HCT116 (cell line): ENCODE results near the gene SF3B1. TPM values are rescaled to one million over a fixed set of nuclear protein-coding genes. Genes with fewer than 3 reads are reported as not detected.

Experiments used
- ATAC-seq: fragments of 200-7000 bp; cut with Tn5 transposase; 2 replicates; pipeline ENCODE4 v1.9.1; 2020; ENCODE audit warnings: mild to moderate bottlenecking, moderate library complexity
- BruUV-seq: library from RNA; stranded (reverse); fragments of 400-500 nt; replicated peaks from 2 replicates; lab custom pipeline; 2021; lab: Mats Ljungman, UMichigan
- CTCF ChIA-PET: fragments of 300-600 bp; sonication (Branson Sonifier 250); formaldehyde crosslinking; loops from one replicate; lab custom pipeline; 2021; ENCODE audit warnings: antibody characterized with exemption; lab: Charles Lee
- POLR2A ChIA-PET: fragments of 300-600, 350-600 bp; sonication (Branson Sonifier 250); formaldehyde crosslinking; loops from one replicate; lab custom pipeline; 2021; ENCODE audit warnings: antibody characterized with exemption; lab: Charles Lee
- RAD21 ChIA-PET, 2 experiments: fragments of 300-600 bp; sonication (Branson Sonifier 250); formaldehyde crosslinking; loops; one replicate each; lab custom pipeline; 2023; ENCODE audit warnings: low total read pairs in 2 of 2; ENCODE audit not compliant: uncharacterized antibody in 2 of 2, unreplicated experiment in 2 of 2, low non-redundant PET in 1 of 2; lab: Charles Lee
- DNase-seq: peaks from one replicate; pipeline ENCODE4 v3.0.0-alpha.2; 2010; ENCODE audit warnings: low read depth, low spot score
- H2AFZ ChIP-seq: fragments of 200-600 bp; shearing (Covaris generic), sonication (generic); 2 replicates; pipeline ENCODE4 v1.6.1; 2017; ENCODE audit warnings: low read depth, mixed run types, mixed read lengths, antibody characterized with exemption, low read length; ENCODE audit not compliant: poor library complexity, severe bottlenecking
- H3K27ac ChIP-seq: 2 replicates; pipeline ENCODE4 v1.5.1; 2012; ENCODE audit warnings: low read depth, low read length
- H3K27me3 ChIP-seq: fragments of 200-600 bp; sonication (generic); 2 replicates; pipeline ENCODE4 v1.6.1; 2016; ENCODE audit warnings: mixed run types, low read length, mixed read lengths; ENCODE audit not compliant: insufficient read depth
- H3K36me3 ChIP-seq, 2 experiments: fragments of 200-500 bp in 1 of 2; fragments of 200-600 bp in 1 of 2; sonication (Bioruptor generic) in 1 of 2; sonication (generic) in 1 of 2; 2 replicates each; pipeline versions ENCODE4 v1.5.1 to v1.6.1; 2014 to 2016; ENCODE audit warnings: low read length in 2 of 2, inconsistent platforms in 1 of 2, mixed read lengths in 1 of 2, mixed run types in 1 of 2; ENCODE audit not compliant: insufficient read depth in 2 of 2, control insufficient read depth in 1 of 2
- H3K4me1 ChIP-seq, 2 experiments: fragments of 200-600 bp in 1 of 2; sonication (generic) in 1 of 2; 2 replicates each; pipeline versions ENCODE4 v1.5.1 to v1.6.1; 2012 to 2017; ENCODE audit warnings: low read length in 2 of 2, inconsistent platforms in 1 of 2, mild to moderate bottlenecking in 1 of 2, mixed read lengths in 1 of 2, mixed run types in 1 of 2, moderate library complexity in 1 of 2; ENCODE audit not compliant: insufficient read depth in 2 of 2, control insufficient read depth in 1 of 2
- H3K4me2 ChIP-seq: fragments of 200-600 bp; sonication (generic); 2 replicates; pipeline ENCODE4 v1.6.1; 2017; ENCODE audit warnings: mixed run types, low read length, mixed read lengths
- H3K4me3 ChIP-seq, 2 experiments: fragments of 200-600 bp in 1 of 2; sonication (generic) in 1 of 2; replicated peaks in 1 of 2; 2 replicates each; pipeline ENCODE4 v1.5.1; 2011 to 2016; ENCODE audit warnings: low read length in 2 of 2, control low read depth in 1 of 2, low read depth in 1 of 2, mild to moderate bottlenecking in 1 of 2, mixed read lengths in 1 of 2, mixed run types in 1 of 2
- H3K79me2 ChIP-seq: fragments of 200-600 bp; sonication (generic); 2 replicates; pipeline ENCODE4 v1.6.1; 2017; ENCODE audit warnings: mild to moderate bottlenecking, mixed run types, low read length, moderate library complexity, mixed read lengths; ENCODE audit not compliant: insufficient read depth
- H3K9ac ChIP-seq: fragments of 200-600 bp; sonication (generic); 2 replicates; pipeline ENCODE4 v1.6.1; 2016; ENCODE audit warnings: low read length, mixed read lengths
- H3K9me2 ChIP-seq: fragments of 200-600 bp; sonication (generic), shearing (Covaris generic); 2 replicates; pipeline ENCODE4 v1.6.1; 2017; ENCODE audit warnings: mixed run types, mild to moderate bottlenecking, moderate library complexity; ENCODE audit not compliant: insufficient read depth
- H3K9me3 ChIP-seq, 2 experiments: fragments of 200-500 bp in 1 of 2; fragments of 200-600 bp in 1 of 2; sonication (Bioruptor generic) in 1 of 2; sonication (generic) in 1 of 2; 2 replicates each; pipeline ENCODE4 v1.6.1; 2014 to 2017; ENCODE audit warnings: low read length in 2 of 2, mixed read lengths in 2 of 2, inconsistent platforms in 1 of 2, low read depth in 1 of 2, mild to moderate bottlenecking in 1 of 2, mixed run types in 1 of 2, moderate library complexity in 1 of 2; ENCODE audit not compliant: control insufficient read depth in 1 of 2, insufficient read depth in 1 of 2
- H4K20me1 ChIP-seq: fragments of 200-600 bp; sonication (generic), shearing (Covaris generic); 2 replicates; pipeline ENCODE4 v1.6.1; 2017; ENCODE audit warnings: mixed run types, mild to moderate bottlenecking, moderate library complexity; ENCODE audit not compliant: insufficient read depth
- ATF3 ChIP-seq: IDR thresholded peaks from 2 replicates; pipeline ENCODE4 v1.6.1; 2012
- CEBPB ChIP-seq: IDR thresholded peaks from 2 replicates; pipeline ENCODE4 v1.6.1; 2012; ENCODE audit warnings: low read depth
- CTCF ChIP-seq, 3 experiments: fragments of 200-600 bp in 1 of 3; sonication (generic) in 1 of 3; IDR thresholded peaks in 2 of 3; conservative IDR thresholded peaks in 1 of 3; 2 replicates each; pipeline ENCODE4 v1.5.1; 2012 to 2017; ENCODE audit warnings: low read depth in 2 of 3, low read length in 2 of 3, antibody characterized with exemption in 1 of 3, borderline replicate concordance in 1 of 3, control low read depth in 1 of 3, mild to moderate bottlenecking in 1 of 3, mixed read lengths in 1 of 3, mixed run types in 1 of 3, moderate library complexity in 1 of 3; ENCODE audit not compliant: insufficient read depth in 1 of 3
- EGR1 ChIP-seq: IDR thresholded peaks from 2 replicates; pipeline ENCODE4 v1.6.1; 2012; ENCODE audit warnings: low read depth
- ELF1 ChIP-seq: IDR thresholded peaks from 2 replicates; pipeline ENCODE4 v1.6.1; 2012; ENCODE audit warnings: low read depth, borderline replicate concordance
- EZH2 ChIP-seq: fragments of 200-600 bp; sonication (generic); IDR thresholded peaks from 2 replicates; pipeline ENCODE4 v1.6.1; 2017; ENCODE audit warnings: antibody characterized with exemption, mixed run types
- EZH2phosphoT487 ChIP-seq: fragments of 200-600 bp; IDR thresholded peaks from 2 replicates; pipeline ENCODE4 v1.6.1; 2018; ENCODE audit warnings: antibody characterized with exemption, borderline replicate concordance
- FOSL1 ChIP-seq: IDR thresholded peaks from 2 replicates; pipeline ENCODE4 v1.6.1; 2012; ENCODE audit warnings: low read depth
- MAX ChIP-seq: IDR thresholded peaks from 2 replicates; pipeline ENCODE4 v1.6.1; 2012
- POLR2A ChIP-seq: IDR thresholded peaks from 2 replicates; pipeline ENCODE4 v1.7.0; 2011; ENCODE audit warnings: borderline replicate concordance; ENCODE audit not compliant: insufficient read depth, insufficient read length; ENCODE audit errors: extremely low read depth
- POLR2AphosphoS5 ChIP-seq: IDR thresholded peaks from 2 replicates; pipeline ENCODE4 v1.6.1; 2011; ENCODE audit warnings: mild to moderate bottlenecking, low read depth, low read length, moderate library complexity
- REST ChIP-seq: IDR thresholded peaks from 2 replicates; pipeline ENCODE4 v1.6.1; 2012; ENCODE audit warnings: low read depth
- SP1 ChIP-seq: IDR thresholded peaks from 2 replicates; pipeline ENCODE4 v1.6.1; 2012; ENCODE audit warnings: low read depth
- SRF ChIP-seq: IDR thresholded peaks from 2 replicates; pipeline ENCODE4 v1.6.1; 2012; ENCODE audit warnings: low read depth
- TCF7L2 ChIP-seq: IDR thresholded peaks from 2 replicates; pipeline ENCODE4 v1.7.0; 2011; ENCODE audit warnings: borderline replicate concordance, inconsistent platforms; ENCODE audit not compliant: insufficient read depth, insufficient read length; ENCODE audit errors: extremely low read depth
- ZNF274 ChIP-seq: fragments of 200-500 bp; sonication (Bioruptor generic); IDR thresholded peaks from 2 replicates; pipeline ENCODE4 v1.6.1; 2014; ENCODE audit warnings: mild to moderate bottlenecking, low read depth, low read length, inconsistent platforms
- intact Hi-C: fragments of 100-400 bp; cut with micrococcal nuclease; formaldehyde crosslinking; loops from 2 replicates; pipeline ENCODE4 v1.10.0; 2022
- total RNA-seq: library from RNA; stranded (reverse); gene quantifications from one replicate; pipeline ENCODE4 v1.2.1, GENCODE V29; 2021; ENCODE audit not compliant: unreplicated experiment

Gene SF3B1
- total RNA-seq, 1 experiment from 2014 or later: 282 TPM

- Histone ChIP-seq H3K9me2 (no peaks in the 10 kb centered on the region), H4K20me1 (no peaks in the 10 kb centered on the region), H3K9me3 (no peaks in the 10 kb centered on the region), H3K79me2 (no peaks in the 10 kb centered on the region), H2AFZ (no peak overlapping the region), H3K4me2 (no peak overlapping the region)
- intact Hi-C loops: no loop called here
- CTCF ChIA-PET: no interaction called here
- ATAC-seq: no peak
- BruUV-seq: no TSS peak
- TF ChIP-seq MAX: no peak
- TF ChIP-seq ELF1: no peak
- TF ChIP-seq, all 23 proteins: peak for 0
- RAD21 ChIA-PET: no interaction called here
- no peak overlapping the region for H3K4me3 ChIP-seq
- peaks cover 7 to 34% of the 10 kb centered on the region in 2 experiments for H3K36me3 ChIP-seq
- H3K9ac ChIP-seq: no peak overlapping the region
- no peaks in the 10 kb centered on the region for H3K27me3 ChIP-seq
- no peak for DNase-seq
- POLR2A ChIA-PET: no interaction called here
- no peak overlapping the region for H3K27ac ChIP-seq
- no peaks in the 10 kb centered on the region for H3K4me1 ChIP-seq
Measured at GRCh38 chr2:197472166-197472565, 37.3 kb upstream of the SF3B1 start.

- CTCF ChIA-PET: no interaction called here
- no peak for TF ChIP-seq CTCF (IDR thresholded peaks at IDR 0.05 in 2 of 3, conservative IDR thresholded peaks at IDR 0.05 in 1 of 3; ENCODE audit: borderline replicate concordance in 1 of 3, insufficient read depth in 1 of 3, low read depth in 2 of 3, low read length in 2 of 3)
- no peak for TF ChIP-seq EGR1
- no peak for TF ChIP-seq SP1
- TF ChIP-seq POLR2AphosphoS5: no peak
- TF ChIP-seq EZH2phosphoT487: no peak
- TF ChIP-seq POLR2A: no peak
- TF ChIP-seq CEBPB: no peak
- no peak for TF ChIP-seq REST
- no peak for TF ChIP-seq FOSL1
- TF ChIP-seq ELF1: no peak
- TF ChIP-seq EZH2: no peak
- TF ChIP-seq SRF: no peak
- no peak for TF ChIP-seq ATF3
- TF ChIP-seq TCF7L2: no peak
- TF ChIP-seq ZNF274: no peak
Measured at GRCh38 chr2:197464175-197464574, 29.3 kb upstream of the SF3B1 start.

More at GRCh38 chr2:197464175-197464574, 29.3 kb upstream of the SF3B1 start:
- RAD21 ChIA-PET: no interaction called here
- H3K9me3 ChIP-seq: no peaks in the 10 kb centered on the region
- H4K20me1 ChIP-seq: no peaks in the 10 kb centered on the region
- DNase-seq: no peak
- H3K4me2 ChIP-seq: no peak overlapping the region
- peaks cover 6 to 11% of the 10 kb centered on the region in 2 experiments; a peak in 2 of 4 replicates for H3K36me3 ChIP-seq
- no TSS peak for BruUV-seq
- no peaks in the 10 kb centered on the region for H3K27me3 ChIP-seq
- H2AFZ ChIP-seq: no peak overlapping the region
- intact Hi-C loops: no loop called here
- H3K79me2 ChIP-seq: peaks cover 23% of the 10 kb centered on the region
- H3K9ac ChIP-seq: no peak overlapping the region
- no peak overlapping the region for H3K4me3 ChIP-seq
- no peak overlapping the region for H3K27ac ChIP-seq
- H3K4me1 ChIP-seq: peaks cover 0 to 9% of the 10 kb centered on the region in 2 experiments; a peak in 2 of 4 replicates
- no peaks in the 10 kb centered on the region for H3K9me2 ChIP-seq
- ATAC-seq: no peak
- POLR2A ChIA-PET: interaction anchor here (0.6 kb wide), 1 partner anchor 36 kb away, joined by 3 read pairs; the partner anchor contains the start of genes HSPD1 and HSPE1
